Adrenal gland (tissue), 12 donors: ENCODE data around the gene ARL3. TPM values are rescaled to one million over a fixed set of nuclear protein-coding genes. Genes with fewer than 3 reads are reported as not detected.

Experiments used
- DNase-seq, 7 donors: peaks; one replicate each; pipeline ENCODE4 v3.0.0-alpha.2; 2019 to 2020
- H3K27ac ChIP-seq, 5 donors: fragments of 200-600 bp; sonication (generic) in 4 of 5; 1 replicate in 3 of 5; 2 replicates in 2 of 5; pipeline versions ENCODE4 v1.5.1 to v1.8.0; 2016 to 2020; ENCODE audit warnings: mild to moderate bottlenecking in 1 of 5
- H3K27me3 ChIP-seq: fragments of 200-600 bp; 2 replicates; pipeline ENCODE4 v1.8.0; 2021
- H3K36me3 ChIP-seq, 2 donors: fragments of 200-600 bp; replicated peaks in 1 of 2; 1 replicate in 1 of 2; 2 replicates in 1 of 2; pipeline versions ENCODE4 v1.5.1 to v1.8.0; 2018 to 2022
- H3K4me1 ChIP-seq, 2 donors: fragments of 200-600 bp; replicated peaks in 1 of 2; 1 replicate in 1 of 2; 2 replicates in 1 of 2; pipeline versions ENCODE4 v1.5.1 to v1.8.0; 2018 to 2021
- H3K4me3 ChIP-seq, 4 donors: fragments of 200-600 bp; sonication (generic) in 3 of 4; one replicate each; pipeline ENCODE4 v1.5.1; 2016 to 2018
- H3K9me3 ChIP-seq, 3 donors: fragments of 200-600 bp; sonication (generic) in 1 of 3; replicated peaks in 1 of 3; 1 replicate in 2 of 3; 2 replicates in 1 of 3; pipeline versions ENCODE4 v1.5.1 to v1.8.0; 2016 to 2021
- CTCF ChIP-seq, 6 experiments: fragments of 450-650 bp in 4 of 6; fragments of 200-600 bp in 2 of 6; sonication (generic) in 1 of 6; IDR thresholded peaks; 1 replicate in 5 of 6; 2 replicates in 1 of 6; pipeline versions ENCODE4 v1.5.1 to v1.8.0; 2016 to 2021; ENCODE audit warnings: antibody characterized with exemption in 6 of 6, mild to moderate bottlenecking in 2 of 6, moderate library complexity in 1 of 6
- POLR2A ChIP-seq, 2 donors: fragments of 450-650 bp; IDR thresholded peaks; one replicate each; pipeline ENCODE4 v1.6.1; 2017; ENCODE audit warnings: antibody characterized with exemption in 2 of 2, mild to moderate bottlenecking in 2 of 2, moderate library complexity in 1 of 2
- WGBS, 4 donors: extraction: QIAGEN DNeasy Blood & Tissue Kit in 2 of 4; methylation state at CpG; one replicate each; pipeline versions ENCODE4 v1.1.5 to v1.1.7; 2013 to 2017; 5-methylcytosine and 5-hydroxymethylcytosine counted together
- intact Hi-C, 2 donors: fragments of 100-400 bp; cut with DNase I; formaldehyde crosslinking; loops; one replicate each; pipeline versions ENCODE4 v1.14.1 to v1.15.0; 2022 to 2023
- polyA plus RNA-seq, 3 donors: library from polyadenylated mRNA; stranded (reverse); fragments of 200-250 nt in 2 of 3; fragments of 350-450 nt in 1 of 3; fragmentation: Illumina TruSeq in 1 of 3; extraction: RNeasy Lipid Tissue Mini Kit (QIAGEN cat#74804) in 1 of 3; gene quantifications; one replicate each; pipeline ENCODE4 v1.2.3, GENCODE V29; 2013 to 2014
- total RNA-seq, 9 donors: library from RNA; depleted of rRNA in 4 of 9; stranded (reverse); fragments of >200 nt in 4 of 9; fragments of 120-200 nt in 1 of 9; fragmentation: NEBNext Ultra II Directional in 1 of 9; extraction: Animal tissue kit (Norgen Biotek cat#: 25700) in 1 of 9; gene quantifications; one replicate each; pipeline versions ENCODE4 v1.1.0 to v1.2.4, GENCODE V29; 2013 to 2023
- donor health status: healthy with polysubstance abuse.
- donor health status: Bipolar disorder and iron deficiency.
- donor health status: DM: yes; HTN: yes; CAD: no.
- donor health status: DM: no; HTN: no; CAD: no.
- donor health status: DM: no; HTN: no; CAD: no.
- donor health status: DM: yes; HTN: yes; CAD: no.

Gene ARL3
- total and polyA plus RNA-seq, 12 donors = 4.8 to 20.5 (median 8.8) TPM

GRCh38 chr10:102626026-102626685 lies 88.0 kb downstream of the ARL3 start:
- Histone ChIP-seq H3K27me3 (no peaks in the 10 kb centered on the region), H3K4me3 (no peak overlapping the region), H3K27ac (peak overlapping the region in 2 of 5 donors; percentile 57 to 78), H3K4me1 (peaks cover 14 to 47% of the 10 kb centered on the region in 2 donors), H3K9me3 (no peaks in the 10 kb centered on the region), H3K36me3 (peaks cover 0 to 11% of the 10 kb centered on the region in 2 donors)
- no peak for DNase-seq
- intact Hi-C loops = no loop called here
- TF ChIP-seq POLR2A (IDR thresholded peaks at IDR 0.05) (no peak), CTCF (IDR thresholded peaks at IDR 0.05) (no peak)
- WGBS, 4 donors = 80 to 88% (median 83%) methylated on average over 10 of the region's 10 CpGs

DNA sequence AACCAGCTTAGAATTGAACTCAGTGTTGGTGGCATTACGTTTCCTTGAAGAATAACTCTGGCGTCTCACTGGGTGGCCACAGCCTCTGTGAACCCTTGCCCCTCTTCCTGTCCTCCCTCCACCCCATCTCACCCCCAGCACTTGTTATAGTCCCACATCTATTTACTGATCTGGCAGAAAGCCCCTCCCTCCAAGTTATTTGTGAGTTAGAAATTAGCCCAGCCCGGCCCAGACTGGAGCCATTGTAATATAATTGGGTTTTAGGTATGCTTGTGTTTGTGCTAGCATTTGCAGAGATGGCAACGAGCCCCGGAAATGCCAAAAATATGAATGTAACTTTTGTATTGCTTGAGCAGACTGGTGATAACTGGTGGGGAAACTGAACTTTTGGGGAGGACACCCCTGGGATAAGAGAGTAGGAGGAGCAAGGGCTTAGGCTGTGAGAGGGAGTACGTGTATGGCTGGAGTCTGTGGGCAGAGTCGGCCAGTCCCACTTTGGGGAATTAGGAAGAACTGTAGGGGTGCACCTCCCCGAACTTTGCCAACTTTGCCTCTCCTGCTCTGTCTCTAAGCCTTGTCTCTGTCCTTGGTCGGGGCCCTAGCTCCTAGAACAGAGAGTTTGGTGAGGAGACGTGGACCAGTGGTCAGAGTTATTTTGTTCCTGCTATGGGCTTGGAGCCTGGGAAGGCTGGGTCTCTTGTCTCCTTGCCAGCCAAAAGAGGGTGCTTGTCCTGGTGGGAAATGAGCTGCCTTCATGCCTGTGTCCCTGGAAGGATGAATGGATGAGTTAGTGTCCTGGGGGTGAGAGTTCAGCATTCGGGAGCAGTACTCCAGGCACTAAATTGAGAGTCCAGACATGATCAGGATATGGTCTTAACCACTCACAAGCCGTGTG lies 89.2 kb downstream of the ARL3 start:
- Histone ChIP-seq H3K4me1 (peaks cover 20 to 55% of the 10 kb centered on the region in 2 donors), H3K9me3 (no peaks in the 10 kb centered on the region), H3K27me3 (no peaks in the 10 kb centered on the region), H3K36me3 (no peaks in the 10 kb centered on the region), H3K4me3 (no peak overlapping the region), H3K27ac (peak overlapping the region in 2 of 5 donors; percentile 57 to 78)
- WGBS, 4 donors = 71 to 80% (median 79%) methylated on average over 12 of the region's 12 CpGs
- no peak for DNase-seq
- intact Hi-C loops = no loop called here
- TF ChIP-seq CTCF (IDR thresholded peaks at IDR 0.05) (no peak), POLR2A (IDR thresholded peaks at IDR 0.05) (no peak)

- Histone ChIP-seq H3K4me3 (no peak overlapping the region), H3K27me3 (no peaks in the 10 kb centered on the region), H3K9me3 (no peaks in the 10 kb centered on the region), H3K4me1 (peaks cover 24 to 52% of the 10 kb centered on the region in 2 donors), H3K27ac (peak overlapping the region in 1 of 5 donors; percentile 78), H3K36me3 (no peaks in the 10 kb centered on the region)
- TF ChIP-seq CTCF (IDR thresholded peaks at IDR 0.05) = no peak
- no peak for TF ChIP-seq POLR2A (IDR thresholded peaks at IDR 0.05)
- peak in 1 of 7 donors; percentile 9 for DNase-seq
- WGBS, 4 donors = 72 to 93% (median 87%) methylated on average over 3 of the region's 3 CpGs
- intact Hi-C loops = no loop called here
Observed at GRCh38 chr10:102624094-102624493, 90.1 kb downstream of the ARL3 start.

Other genes starting within 250 kb of the ARL3 start
- 100 to 1,000 TPM in 6 of 9 donors, 10 to 100 TPM in 3; 80.4 to 154 (median 108) TPM for gene ACTR1A, start 211.7 kb downstream of the ARL3 start, total RNA-seq
- gene ACTR1A, start 211.7 kb downstream of the ARL3 start, polyA plus RNA-seq = 100 to 1,000 TPM in 2 of 3 donors, 10 to 100 TPM in 1; 68.1 to 117 (median 102) TPM
- 10 to 100 TPM in 6 of 9 donors, 1 to 10 TPM in 3; 5.8 to 20.2 (median 12.5) TPM for gene SUFU, start 210.4 kb downstream of the ARL3 start, total RNA-seq
- 10 to 100 TPM in 1 of 3 donors, 1 to 10 TPM in 2; 4.3 to 11.8 (median 8.3) TPM for gene SUFU, start 210.4 kb downstream of the ARL3 start, polyA plus RNA-seq
- 100 to 1,000 TPM in 7 of 9 donors, 10 to 100 TPM in 2; 21.6 to 175 (median 133) TPM for gene TRIM8, start 69.9 kb downstream of the ARL3 start, total RNA-seq
- gene TRIM8, start 69.9 kb downstream of the ARL3 start, polyA plus RNA-seq = 10 to 100 TPM; 45.0 to 57.6 (median 53.0) TPM
- 10 to 100 TPM in 2 of 9 donors, 1 to 10 TPM in 6, under 1 TPM in 1; 0.91 to 12.2 (median 6.7) TPM for gene SFXN2, start 239 bp upstream of the ARL3 start, total RNA-seq
- 1 to 10 TPM; 3.7 to 4.4 (median 4.1) TPM for gene SFXN2, start 239 bp upstream of the ARL3 start, polyA plus RNA-seq
- gene WBP1L, start 29.6 kb upstream of the ARL3 start, total RNA-seq = 100 to 1,000 TPM in 7 of 9 donors, 10 to 100 TPM in 2; 53.5 to 231 (median 118) TPM
- gene WBP1L, start 29.6 kb upstream of the ARL3 start, polyA plus RNA-seq = 10 to 100 TPM; 38.5 to 48.5 (median 46.7) TPM
- gene CYP17A1, start 123.0 kb upstream of the ARL3 start, total RNA-seq = over 10,000 TPM in 6 of 9 donors, 1,000 to 10,000 TPM in 3; 5,772 to 29,109 (median 18,025) TPM
- gene CYP17A1, start 123.0 kb upstream of the ARL3 start, polyA plus RNA-seq = over 10,000 TPM in 2 of 3 donors, 1,000 to 10,000 TPM in 1; 2,313 to 37,742 (median 10,572) TPM
- gene BORCS7, start 139.9 kb upstream of the ARL3 start, total RNA-seq = 100 to 1,000 TPM in 3 of 9 donors, 10 to 100 TPM in 6; 49.7 to 154 (median 73.8) TPM
- gene BORCS7, start 139.9 kb upstream of the ARL3 start, polyA plus RNA-seq = 10 to 100 TPM; 46.9 to 90.8 (median 63.1) TPM
- gene AS3MT, start 155.1 kb upstream of the ARL3 start, total RNA-seq = 100 to 1,000 TPM; 177 to 361 (median 325) TPM
- 100 to 1,000 TPM; 275 to 910 (median 281) TPM for gene AS3MT, start 155.1 kb upstream of the ARL3 start, polyA plus RNA-seq
- 10 to 100 TPM; 15.9 to 52.0 (median 40.7) TPM for gene CNNM2, start 203.9 kb upstream of the ARL3 start, total RNA-seq
- 10 to 100 TPM in 1 of 3 donors, 1 to 10 TPM in 2; 5.4 to 28.3 (median 8.3) TPM for gene CNNM2, start 203.9 kb upstream of the ARL3 start, polyA plus RNA-seq